ENCODE measurements around the gene KAT7. TPM values are rescaled to one million over a fixed set of nuclear protein-coding genes. Genes with fewer than 3 reads are reported as not detected.
A peak's percentile ranks its signal among the peaks of the same experiment; 100 is the strongest.

Gene KAT7
- polyA plus RNA-seq, 10 donors, result 21.9 to 35.2 (median 27.7) TPM

GRCh38 chr17:49836111-49837030 lies 47.9 kb downstream of the KAT7 start:
- DNase-seq, result peak in 1 of 3 donors; percentile 38

GRCh38 chr17:49839455-49839854 lies 51.0 kb downstream of the KAT7 start:
- DNase-seq, result no peak

GRCh38 chr17:49841548-49841947 lies 53.1 kb downstream of the KAT7 start:
- DNase-seq, result no peak

GRCh38 chr17:49842371-49842770 lies 53.9 kb downstream of the KAT7 start:
- DNase-seq, result no peak

- no peak for DNase-seq
Observed at GRCh38 chr17:49842846-49843245, 54.4 kb downstream of the KAT7 start.

GRCh38 chr17:49843774-49844350 lies 55.4 kb downstream of the KAT7 start:
- DNase-seq, result no peak

GRCh38 chr17:49845321-49845720 lies 56.8 kb downstream of the KAT7 start:
- DNase-seq, result peak; percentile 51 to 68 (median 66)

- DNase-seq, result no peak
Observed at GRCh38 chr17:49846938-49847712, 58.6 kb downstream of the KAT7 start.

- DNase-seq, result no peak
Observed at GRCh38 chr17:49848019-49848473, 59.6 kb downstream of the KAT7 start, which contains the start of gene TAC4. Gene TAC4 (minus strand): TSS chr17:49848069. CDS start chr17:49848017, 52 bp downstream.

GRCh38 chr17:49848739-49849138 lies 60.3 kb downstream of the KAT7 start:
- DNase-seq, result no peak

GRCh38 chr17:49850218-49850610 lies 61.7 kb downstream of the KAT7 start:
- DNase-seq, result no peak

GRCh38 chr17:49850772-49851386 lies 62.4 kb downstream of the KAT7 start:
- peak in 1 of 3 donors; percentile 43 for DNase-seq

GRCh38 chr17:49851387-49852291 lies 63.2 kb downstream of the KAT7 start:
- DNase-seq, result peak; percentile 42 to 86 (median 75)

- DNase-seq, result no peak
Observed at GRCh38 chr17:49853470-49854015, 65.1 kb downstream of the KAT7 start.

GRCh38 chr17:49854126-49854525 lies 65.6 kb downstream of the KAT7 start:
- no peak for DNase-seq

GRCh38 chr17:49858796-49859195 lies 70.3 kb downstream of the KAT7 start:
- no peak for DNase-seq

GRCh38 chr17:49859991-49860953 lies 71.8 kb downstream of the KAT7 start:
- DNase-seq, result no peak

- DNase-seq, result peak in 2 of 3 donors; percentile 35 to 56
Observed at GRCh38 chr17:49861150-49861884, 72.8 kb downstream of the KAT7 start.
